GM20000 (cell line): ENCODE data around the gene EIF4ENIF1.
"Not testable (repeated sequence)": the region's sequence is repeated elsewhere in the genome, so short reads cannot be mapped to it uniquely, and the experiment has no call there.

Source experiments
- DNase-seq: peaks from one replicate; pipeline ENCODE4 v3.0.0; 2012; ENCODE audit warnings: low spot score
- CTCF ChIP-seq: IDR thresholded peaks from 2 replicates; pipeline ENCODE4 v1.5.1; 2012; ENCODE audit warnings: mild to moderate bottlenecking, control low read depth; ENCODE audit errors: extremely low read depth, missing control alignments

Gene EIF4ENIF1

GRCh38 chr22:31441652-31442051 lies 48.0 kb downstream of the EIF4ENIF1 start:
- TF ChIP-seq CTCF, result no peak
- DNase-seq, result no peak

- DNase-seq, result no peak
- TF ChIP-seq CTCF, result no peak
Observed at GRCh38 chr22:31440681-31441080, 49.0 kb downstream of the EIF4ENIF1 start.

- TF ChIP-seq CTCF, result no peak
- no peak for DNase-seq
Observed at GRCh38 chr22:31439808-31440207, 49.8 kb downstream of the EIF4ENIF1 start.

GRCh38 chr22:31436132-31436531 lies 53.5 kb downstream of the EIF4ENIF1 start:
- no peak for TF ChIP-seq CTCF

GRCh38 chr22:31431950-31432349 lies 57.7 kb downstream of the EIF4ENIF1 start:
- DNase-seq, result no peak
- no peak for TF ChIP-seq CTCF

More at GRCh38 chr22:31436132-31436531, 53.5 kb downstream of the EIF4ENIF1 start:
- DNase-seq, result no peak

- TF ChIP-seq CTCF, result no peak
- no peak for DNase-seq
Observed at GRCh38 chr22:31425331-31426050, 64.2 kb downstream of the EIF4ENIF1 start.

- not testable (repeated sequence) for DNase-seq
Observed at GRCh38 chr22:31402350-31402749, 87.3 kb downstream of the EIF4ENIF1 start.

GRCh38 chr22:31400023-31400397 lies 89.6 kb downstream of the EIF4ENIF1 start:
- DNase-seq, result no peak
- no peak for TF ChIP-seq CTCF
